Embryonic facial prominence (tissue), 1 donor: ENCODE measurements around the gene TGFBI.

Experiments
- DNase-seq: peaks from one replicate; pipeline ENCODE4 v3.0.0-alpha.2; 2016; ENCODE audit errors: extremely low spot score

Gene TGFBI

GRCh38 chr5:136063778-136064465, 35.1 kb downstream of the TGFBI start:
- no peak for DNase-seq

DNA sequence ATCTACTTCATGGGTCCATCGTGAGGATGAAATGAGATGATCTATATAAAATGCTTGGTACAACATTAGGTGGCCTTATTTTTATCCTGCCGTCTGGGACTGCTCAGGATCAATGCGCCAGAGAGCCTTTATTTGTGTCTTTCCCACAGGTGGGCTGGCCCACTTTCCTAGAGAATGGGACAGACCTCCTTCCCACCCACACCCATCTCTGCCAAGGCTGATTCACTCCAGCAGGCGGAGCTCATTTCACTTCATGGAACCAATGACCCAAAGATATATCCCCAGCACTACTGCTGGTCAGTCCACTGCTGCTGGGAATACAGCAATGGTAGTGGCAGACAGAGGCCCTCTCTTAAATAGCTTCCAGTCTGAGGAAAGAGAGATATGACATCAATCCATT, 35.7 kb downstream of the TGFBI start:
- DNase-seq = no peak

GRCh38 chr5:136065588-136065987, 36.8 kb downstream of the TGFBI start:
- no peak for DNase-seq

DNA sequence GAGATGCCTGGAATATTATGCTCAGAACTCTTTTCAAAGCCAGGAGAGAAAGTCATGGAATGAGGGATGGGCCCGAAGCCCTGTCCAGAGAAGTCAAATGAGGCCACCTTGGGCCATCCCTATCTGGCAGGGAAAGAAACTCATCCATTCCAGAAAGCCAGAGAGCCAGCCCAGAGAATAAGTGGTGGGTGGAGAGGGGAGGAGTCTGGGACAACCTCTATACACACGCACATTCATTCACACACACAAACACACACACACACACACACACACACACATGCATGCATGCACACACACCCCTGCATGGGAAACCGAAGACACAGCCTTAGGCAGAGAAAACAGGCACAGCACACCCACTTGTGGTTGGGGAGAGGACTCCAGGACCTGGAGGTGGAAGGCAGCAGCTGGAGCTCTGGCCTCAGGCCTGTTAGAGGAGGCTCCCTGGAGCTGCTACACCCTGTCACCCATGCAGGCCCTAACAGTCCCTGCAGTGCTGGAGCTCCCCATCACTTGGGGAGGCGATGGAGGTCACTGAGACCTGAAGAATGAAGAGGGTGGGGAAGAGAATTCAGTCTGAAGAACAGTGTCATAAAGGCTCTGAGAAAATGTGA, 38.0 kb downstream of the TGFBI start:
- no peak for DNase-seq

- DNase-seq = no peak
Observed at GRCh38 chr5:136067422-136067821, 38.6 kb downstream of the TGFBI start.

- DNase-seq = no peak
Observed at GRCh38 chr5:136070486-136071285, 41.9 kb downstream of the TGFBI start.

GRCh38 chr5:136073714-136074529, 45.1 kb downstream of the TGFBI start:
- no peak for DNase-seq

- no peak for DNase-seq
Observed at GRCh38 chr5:136075466-136075891, 46.7 kb downstream of the TGFBI start.

DNA sequence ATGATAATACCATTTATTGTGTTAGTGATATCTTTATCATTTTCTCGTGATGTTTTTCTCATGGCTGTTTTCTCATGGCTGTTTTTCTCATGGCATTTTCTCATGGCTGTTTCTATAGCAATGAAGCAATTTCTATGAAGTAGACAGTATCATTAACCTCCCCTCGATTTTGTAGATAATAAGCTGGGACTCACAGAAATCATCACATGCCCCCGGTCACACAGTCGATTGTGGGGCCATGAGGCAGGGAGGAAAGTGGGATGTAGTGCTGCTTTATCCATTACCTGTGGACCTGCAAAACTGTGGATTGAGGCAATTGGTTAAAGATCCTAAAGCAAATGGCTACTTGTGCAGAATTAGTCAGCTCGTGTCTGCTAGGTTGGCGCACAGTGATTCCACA, 47.3 kb downstream of the TGFBI start:
- no peak for DNase-seq

DNA sequence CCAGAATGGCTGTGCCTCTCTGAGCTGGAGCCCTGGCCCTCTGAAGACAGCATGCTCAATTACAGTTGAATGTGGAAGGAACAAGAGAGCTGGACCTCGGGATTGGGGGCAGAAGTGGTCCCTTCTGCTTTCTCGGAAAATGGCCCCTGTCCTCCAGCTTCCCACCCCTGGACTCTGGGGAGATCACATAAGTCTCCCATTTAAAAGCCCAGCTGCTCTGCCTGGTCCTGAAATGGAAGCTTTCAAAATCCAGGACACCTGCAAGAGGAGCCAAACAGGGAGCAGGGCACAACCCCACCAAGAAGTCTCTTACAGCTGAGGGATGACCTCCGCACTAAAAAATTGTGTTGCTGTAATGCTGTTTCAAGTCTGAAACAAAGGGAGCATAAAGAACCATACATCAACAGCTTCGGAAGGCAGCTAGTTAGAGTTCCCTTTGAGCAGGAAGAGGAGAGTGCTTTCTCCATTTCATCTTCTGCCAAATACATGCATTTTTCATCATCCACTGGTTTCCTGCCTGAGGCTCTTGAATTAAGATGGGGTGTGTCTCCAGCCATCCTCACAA, 48.2 kb downstream of the TGFBI start:
- no peak for DNase-seq

DNA sequence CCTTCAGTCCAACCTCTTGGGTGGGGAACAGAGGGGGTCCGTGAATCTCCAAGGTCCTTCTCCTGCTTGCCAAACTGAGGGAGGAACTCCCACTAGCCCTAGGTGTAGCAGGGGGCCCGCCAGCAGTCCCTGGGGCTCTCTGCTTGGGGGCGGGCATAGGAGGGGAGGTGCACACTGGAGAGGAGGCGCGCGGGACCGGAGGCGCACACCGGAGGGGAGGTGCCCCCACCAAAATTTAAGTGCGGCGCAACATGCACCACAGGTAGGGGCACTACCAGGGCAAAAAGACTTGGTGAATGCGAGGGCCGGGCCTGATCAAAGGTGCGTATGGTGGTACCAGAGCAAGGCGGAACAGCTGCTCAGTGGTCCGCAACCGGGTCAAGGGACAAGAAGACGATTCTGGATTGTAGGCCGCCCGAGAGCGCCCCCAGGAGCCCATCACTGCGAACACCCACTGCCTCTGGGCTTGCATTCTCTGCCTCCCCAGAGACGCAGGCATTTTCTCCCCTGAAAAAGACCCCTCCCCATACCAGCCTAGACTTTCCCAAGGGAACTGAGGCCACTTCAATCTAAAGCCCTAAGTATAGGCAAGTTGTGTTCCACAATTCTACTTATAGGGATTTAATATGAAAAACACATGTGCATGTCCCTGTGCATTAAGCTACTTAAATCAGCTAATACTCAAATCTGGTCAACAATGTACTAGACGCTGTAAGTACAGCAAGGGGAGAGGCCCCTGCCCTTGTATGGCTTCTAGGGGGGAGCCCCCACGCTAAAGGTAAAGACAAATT, 50.6 kb downstream of the TGFBI start:
- DNase-seq = no peak

DNA sequence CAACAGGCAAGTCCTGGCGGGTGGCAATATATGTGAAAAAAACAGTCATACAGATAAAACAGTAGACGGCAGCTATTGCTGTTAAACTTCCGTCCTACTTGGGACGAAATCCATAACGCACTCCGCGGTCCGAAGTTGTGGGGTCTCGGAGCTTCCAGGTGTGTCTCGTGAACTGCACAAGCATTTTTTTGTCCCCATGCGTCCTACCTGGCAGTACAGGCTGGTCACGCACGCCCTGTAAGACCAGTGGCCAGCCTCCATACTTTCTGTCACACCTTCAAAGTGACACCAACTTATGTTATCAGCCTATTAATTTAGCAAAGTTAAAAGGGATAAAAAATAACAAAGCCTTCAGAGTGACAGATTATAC, 51.3 kb downstream of the TGFBI start:
- DNase-seq = no peak

GRCh38 chr5:136080483-136081216, 51.9 kb downstream of the TGFBI start:
- DNase-seq = peak; percentile 27

GRCh38 chr5:136081217-136081591, 52.4 kb downstream of the TGFBI start:
- no peak for DNase-seq

GRCh38 chr5:136082390-136083193, 53.8 kb downstream of the TGFBI start:
- no peak for DNase-seq

DNA sequence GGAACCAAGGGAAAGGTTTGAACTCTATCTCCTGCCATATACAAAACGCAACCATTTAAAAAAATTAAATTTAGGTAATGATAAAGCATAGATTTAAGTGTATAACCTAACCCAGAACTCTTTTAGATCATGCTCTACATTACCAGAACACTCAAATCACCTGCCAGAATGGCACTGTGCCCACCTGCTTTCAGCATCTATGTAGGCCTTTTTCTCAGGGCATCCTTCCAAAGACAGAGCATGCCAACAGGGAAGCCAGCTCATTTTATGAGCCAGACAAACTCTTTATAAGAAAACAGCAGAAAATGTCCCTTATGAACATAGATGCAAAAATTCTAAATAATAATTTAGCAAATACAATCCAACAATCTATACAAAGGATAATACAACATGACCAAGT, 55.9 kb downstream of the TGFBI start:
- DNase-seq = no peak

- DNase-seq = no peak
Observed at GRCh38 chr5:136086783-136087566, 58.2 kb downstream of the TGFBI start.
